Body of pancreas (tissue), 4 donors: ENCODE measurements around the gene DHRS7B.

Experiments
- POLR2A ChIP-seq, 3 donors: fragments of 450-650 bp; IDR thresholded peaks; one replicate each; pipeline ENCODE4 v1.6.1; 2016; ENCODE audit warnings: antibody characterized with exemption in 3 of 3, mild to moderate bottlenecking in 2 of 3
- TF ChIP-seq, protein P1 (sequence below), 7 experiments: fragments of 450-650 bp in 4 of 7; fragments of 200-600 bp in 3 of 7; sonication (generic) in 3 of 7; IDR thresholded peaks; one replicate each; pipeline ENCODE4 v1.5.1; 2016 to 2019; ENCODE audit warnings: antibody characterized with exemption in 7 of 7

DNA sequence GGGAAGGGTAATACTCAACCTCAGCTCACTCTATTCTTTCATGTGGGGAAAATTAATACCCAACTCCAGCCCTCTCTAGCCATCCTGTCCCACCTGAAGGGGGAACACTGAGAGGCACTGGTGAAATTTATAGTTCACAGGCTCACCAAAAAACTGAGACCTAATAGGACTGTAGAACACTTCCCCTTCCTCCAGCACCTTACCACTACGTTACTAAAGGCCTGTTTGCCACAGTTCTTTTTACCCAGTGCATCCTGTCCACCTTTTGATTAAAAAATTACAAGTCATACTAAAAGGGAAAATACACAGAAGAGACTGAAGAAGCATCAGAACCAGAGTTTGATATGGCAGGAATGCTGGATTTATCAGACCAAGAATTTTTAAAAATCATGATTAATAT lies 26.0 kb downstream of the DHRS7B start:
- no peak for TF ChIP-seq POLR2A (IDR thresholded peaks at IDR 0.05)
- TF ChIP-seq, protein P1, sequence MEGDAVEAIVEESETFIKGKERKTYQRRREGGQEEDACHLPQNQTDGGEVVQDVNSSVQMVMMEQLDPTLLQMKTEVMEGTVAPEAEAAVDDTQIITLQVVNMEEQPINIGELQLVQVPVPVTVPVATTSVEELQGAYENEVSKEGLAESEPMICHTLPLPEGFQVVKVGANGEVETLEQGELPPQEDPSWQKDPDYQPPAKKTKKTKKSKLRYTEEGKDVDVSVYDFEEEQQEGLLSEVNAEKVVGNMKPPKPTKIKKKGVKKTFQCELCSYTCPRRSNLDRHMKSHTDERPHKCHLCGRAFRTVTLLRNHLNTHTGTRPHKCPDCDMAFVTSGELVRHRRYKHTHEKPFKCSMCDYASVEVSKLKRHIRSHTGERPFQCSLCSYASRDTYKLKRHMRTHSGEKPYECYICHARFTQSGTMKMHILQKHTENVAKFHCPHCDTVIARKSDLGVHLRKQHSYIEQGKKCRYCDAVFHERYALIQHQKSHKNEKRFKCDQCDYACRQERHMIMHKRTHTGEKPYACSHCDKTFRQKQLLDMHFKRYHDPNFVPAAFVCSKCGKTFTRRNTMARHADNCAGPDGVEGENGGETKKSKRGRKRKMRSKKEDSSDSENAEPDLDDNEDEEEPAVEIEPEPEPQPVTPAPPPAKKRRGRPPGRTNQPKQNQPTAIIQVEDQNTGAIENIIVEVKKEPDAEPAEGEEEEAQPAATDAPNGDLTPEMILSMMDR (IDR thresholded peaks at IDR 0.05) = no peak
